H1 (cell line): ENCODE measurements around the gene NT5DC1. TPM values are rescaled to one million over a fixed set of nuclear protein-coding genes. Genes with fewer than 3 reads are reported as not detected.

Experiments used
- CTCF ChIA-PET: fragments of 300-600 bp; sonication (Branson Sonifier 250); formaldehyde crosslinking; loops from one replicate; lab custom pipeline; 2021; ENCODE audit not compliant: partially characterized antibody; lab: Charles Lee
- POLR2A ChIA-PET: fragments of 300-600 bp; sonication (Branson Sonifier 250); formaldehyde crosslinking; loops from one replicate; lab custom pipeline; 2021; ENCODE audit warnings: inconsistent platforms; ENCODE audit not compliant: partially characterized antibody; lab: Charles Lee
- DNase-seq, 2 experiments: peaks; one replicate each; pipeline versions ENCODE4 v3.0.0 to v3.0.0-alpha.2; 2010 to 2022; ENCODE audit warnings: low spot score in 2 of 2, low read depth in 1 of 2, mixed read lengths in 1 of 2
- FAIRE-seq: peaks from 2 replicates; lab custom pipeline; 2011; peaks lifted over from hg19 to GRCh38; lab: Jason Lieb, UNC
- H2AFZ ChIP-seq: 2 replicates; pipeline ENCODE4 v1.8.1; 2012; ENCODE audit warnings: low read length, inconsistent platforms
- H2AK5ac ChIP-seq: 2 replicates; pipeline ENCODE4 v1.6.1; 2013; ENCODE audit warnings: low read depth, low read length
- H2BK120ac ChIP-seq: replicated peaks from 2 replicates; pipeline ENCODE3; 2013; ENCODE audit warnings: low read depth, low read length, inconsistent platforms
- H2BK12ac ChIP-seq: 2 replicates; pipeline ENCODE4 v1.6.1; 2013; ENCODE audit warnings: low read depth, low read length
- H2BK15ac ChIP-seq: 2 replicates; pipeline ENCODE4 v1.6.1; 2013; ENCODE audit warnings: low read length
- H2BK20ac ChIP-seq: 2 replicates; pipeline ENCODE4 v1.6.1; 2013; ENCODE audit warnings: low read length
- H2BK5ac ChIP-seq: 2 replicates; pipeline ENCODE4 v1.6.1; 2013; ENCODE audit warnings: low read depth, low read length
- H3K14ac ChIP-seq: 2 replicates; pipeline ENCODE4 v1.6.1; 2013; ENCODE audit warnings: inconsistent platforms; ENCODE audit not compliant: insufficient read length
- H3K18ac ChIP-seq: 2 replicates; pipeline ENCODE4 v1.6.1; 2013; ENCODE audit warnings: low read length; ENCODE audit errors: extremely low read depth
- H3K23ac ChIP-seq: 2 replicates; pipeline ENCODE4 v1.6.1; 2013; ENCODE audit warnings: inconsistent platforms; ENCODE audit not compliant: insufficient read length
- H3K23me2 ChIP-seq: 2 replicates; pipeline ENCODE4 v1.6.1; 2013; ENCODE audit warnings: low read depth, low read length
- H3K27ac ChIP-seq: 2 replicates; pipeline ENCODE4 v1.6.1; 2011; ENCODE audit warnings: low read depth, low read length, inconsistent platforms
- H3K27me3 ChIP-seq, 4 experiments: replicated peaks in 1 of 4; 1 replicate in 1 of 4; 2 replicates in 3 of 4; pipeline versions ENCODE4 v1.6.1 to v1.8.1; 2011 to 2013; ENCODE audit warnings: low read length in 3 of 4, mild to moderate bottlenecking in 3 of 4, inconsistent platforms in 2 of 4, mixed read lengths in 2 of 4, moderate library complexity in 1 of 4; ENCODE audit not compliant: control insufficient read depth in 3 of 4, insufficient read depth in 3 of 4; ENCODE audit errors: extremely low read depth in 1 of 4
- H3K36me3 ChIP-seq, 4 experiments: 2 replicates each; pipeline versions ENCODE4 v1.6.1 to v1.8.1; 2011 to 2013; ENCODE audit warnings: mild to moderate bottlenecking in 4 of 4, low read length in 3 of 4, moderate library complexity in 2 of 4, control low read depth in 1 of 4, inconsistent platforms in 1 of 4; ENCODE audit not compliant: insufficient read depth in 4 of 4, control insufficient read depth in 2 of 4
- H3K4ac ChIP-seq: replicated peaks from 2 replicates; pipeline ENCODE3; 2013; ENCODE audit warnings: low read length, low read depth, mixed read lengths, inconsistent platforms; ENCODE audit not compliant: insufficient read length
- H3K4me1 ChIP-seq, 4 experiments: replicated peaks in 1 of 4; 1 replicate in 1 of 4; 2 replicates in 3 of 4; pipeline versions ENCODE4 v1.6.1 to v1.8.1; 2011 to 2013; ENCODE audit warnings: low read length in 3 of 4, inconsistent platforms in 2 of 4, mixed read lengths in 1 of 4; ENCODE audit not compliant: insufficient read depth in 4 of 4, control insufficient read depth in 3 of 4
- H3K4me2 ChIP-seq, 2 experiments: 2 replicates each; pipeline versions ENCODE4 v1.6.1 to v1.8.1; 2011 to 2013; ENCODE audit warnings: low read depth in 2 of 2, low read length in 2 of 2, control low read depth in 1 of 2, inconsistent platforms in 1 of 2, mild to moderate bottlenecking in 1 of 2; ENCODE audit not compliant: insufficient read depth in 1 of 2
- H3K4me3 ChIP-seq, 4 experiments: fragments of 200-600, 300-600 bp in 1 of 4; sonication (generic), shearing (Covaris generic), sonication (Bioruptor Twin) in 1 of 4; 2 replicates each; pipeline versions ENCODE4 v1.5.1 to v1.8.1; 2011 to 2016; ENCODE audit warnings: low read length in 4 of 4, low read depth in 3 of 4, control low read depth in 2 of 4, inconsistent platforms in 2 of 4, mild to moderate bottlenecking in 2 of 4, mixed read lengths in 1 of 4, moderate library complexity in 1 of 4; ENCODE audit not compliant: insufficient read depth in 2 of 4; ENCODE audit errors: extremely low read depth in 1 of 4
- H3K56ac ChIP-seq: replicated peaks from 2 replicates; pipeline ENCODE3; 2013; ENCODE audit warnings: low read depth, mild to moderate bottlenecking, mixed read lengths, low read length, inconsistent platforms; ENCODE audit not compliant: insufficient read length
- H3K79me1 ChIP-seq: 2 replicates; pipeline ENCODE4 v1.6.1; 2013; ENCODE audit warnings: low read depth, low read length, control low read depth
- H3K79me2 ChIP-seq, 2 experiments: 2 replicates each; pipeline versions ENCODE4 v1.6.1 to v1.8.1; 2012 to 2013; ENCODE audit warnings: low read length in 2 of 2, mild to moderate bottlenecking in 2 of 2, inconsistent platforms in 1 of 2; ENCODE audit not compliant: insufficient read depth in 2 of 2, control insufficient read depth in 1 of 2
- H3K9ac ChIP-seq, 4 experiments: replicated peaks in 1 of 4; 1 replicate in 1 of 4; 2 replicates in 3 of 4; pipeline versions ENCODE4 v1.6.1 to v1.8.1; 2011 to 2013; ENCODE audit warnings: low read depth in 3 of 4, low read length in 3 of 4, control low read depth in 2 of 4, mild to moderate bottlenecking in 2 of 4, moderate library complexity in 2 of 4, inconsistent platforms in 1 of 4; ENCODE audit errors: extremely low read depth in 1 of 4
- H3K9me3 ChIP-seq, 2 experiments: 2 replicates each; pipeline versions ENCODE4 v1.6.1 to v1.8.1; 2012 to 2013; ENCODE audit warnings: mild to moderate bottlenecking in 2 of 2, moderate library complexity in 2 of 2, control low read depth in 1 of 2, inconsistent platforms in 1 of 2, low read depth in 1 of 2, low read length in 1 of 2, mixed read lengths in 1 of 2; ENCODE audit not compliant: insufficient read depth in 2 of 2
- H4K20me1 ChIP-seq, 2 experiments: replicated peaks in 1 of 2; 2 replicates each; pipeline versions ENCODE3 to v1.8.1; 2011 to 2013; ENCODE audit warnings: inconsistent platforms in 2 of 2, low read length in 2 of 2, mild to moderate bottlenecking in 1 of 2; ENCODE audit not compliant: insufficient read depth in 2 of 2, control insufficient read depth in 1 of 2
- H4K5ac ChIP-seq: 2 replicates; pipeline ENCODE4 v1.6.1; 2013; ENCODE audit warnings: low read length, low read depth, mixed read lengths, inconsistent platforms; ENCODE audit not compliant: insufficient read length
- H4K8ac ChIP-seq: 2 replicates; pipeline ENCODE4 v1.8.0; 2013; ENCODE audit warnings: mild to moderate bottlenecking, moderate library complexity, low read length, inconsistent platforms; ENCODE audit not compliant: insufficient read depth; ENCODE audit errors: extremely low read depth
- H4K91ac ChIP-seq: replicated peaks from 2 replicates; pipeline ENCODE3; 2013; ENCODE audit warnings: low read length, mixed read lengths, inconsistent platforms; ENCODE audit not compliant: insufficient read length
- ASH2L ChIP-seq: fragments of 200-600, 300-600 bp; sonication (generic); IDR thresholded peaks from one replicate; pipeline ENCODE4 v1.7.1; 2017; ENCODE audit warnings: low read length
- BRCA1 ChIP-seq: IDR thresholded peaks from 2 replicates; pipeline ENCODE4 v1.6.1; 2012; ENCODE audit warnings: low read depth, low read length, improper control_type of control experiment
- HDAC6 ChIP-seq: IDR thresholded peaks from one replicate; pipeline ENCODE4 v1.7.1; 2012; ENCODE audit warnings: low read depth, mild to moderate bottlenecking, inconsistent platforms, low read length, moderate library complexity
- POLR2A ChIP-seq, 2 experiments: IDR thresholded peaks; 1 replicate in 1 of 2; 2 replicates in 1 of 2; pipeline ENCODE4 v1.6.1; 2011; ENCODE audit warnings: low read depth in 2 of 2, low read length in 2 of 2, mild to moderate bottlenecking in 2 of 2; ENCODE audit errors: control extremely low read depth in 1 of 2
- RBBP5 ChIP-seq: IDR thresholded peaks from 2 replicates; pipeline ENCODE4 v1.7.1; 2012; ENCODE audit warnings: low read depth, mild to moderate bottlenecking, inconsistent platforms, low read length, moderate library complexity, borderline replicate concordance
- TAF7 ChIP-seq: optimal IDR thresholded peaks from 2 replicates; pipeline ENCODE3; 2011; ENCODE audit warnings: low read depth, mild to moderate bottlenecking, inconsistent platforms, low read length, moderate library complexity, borderline replicate concordance
- WGBS, 2 experiments: shearing (Covaris generic) in 1 of 2; methylation state at CpG; one replicate each; pipeline versions ENCODE4 v1.1.6 to v1.1.7; 2013 to 2015; ENCODE audit warnings: low lambda C conversion rate in 2 of 2, mixed read lengths in 2 of 2, inconsistent platforms in 1 of 2, low coverage in 1 of 2, missing lambda C conversion rate in 1 of 2; ENCODE audit not compliant: insufficient replicate concordance in 2 of 2, insufficient coverage in 1 of 2, insufficient read length in 1 of 2; ENCODE audit errors: extremely low coverage in 1 of 2, missing lambda C conversion rate in 1 of 2; 5-methylcytosine and 5-hydroxymethylcytosine counted together
- polyA plus RNA-seq, 7 experiments: library from polyadenylated mRNA; depleted of rRNA in 3 of 7; stranded (reverse) in 5 of 7; unstranded in 2 of 7; fragments of >200 nt in 5 of 7; fragments of 200-250 nt in 2 of 7; gene quantifications; 1 replicate in 5 of 7; 2 replicates in 1 of 7; 4 replicates in 1 of 7; pipeline versions ENCODE4 v1.2.1 to v1.2.3, GENCODE V29; 2011 to 2013; ENCODE audit warnings: missing spikeins in 2 of 7, mixed read lengths in 2 of 7
- total RNA-seq: library from RNA; stranded (reverse); fragmentation: NEBNext Ultra II Directional; extraction: Animal tissue kit (Norgen Biotek cat#: 25700); gene quantifications from 2 replicates; pipeline ENCODE4 v1.2.1, GENCODE V29; 2021

NT5DC1 gene
- total and polyA plus RNA-seq, 2 of the 8 experiments (the other 6 are each of a cell fraction or from before 2014, with no cell fraction given) = 25.3 to 72.7 TPM

DNA sequence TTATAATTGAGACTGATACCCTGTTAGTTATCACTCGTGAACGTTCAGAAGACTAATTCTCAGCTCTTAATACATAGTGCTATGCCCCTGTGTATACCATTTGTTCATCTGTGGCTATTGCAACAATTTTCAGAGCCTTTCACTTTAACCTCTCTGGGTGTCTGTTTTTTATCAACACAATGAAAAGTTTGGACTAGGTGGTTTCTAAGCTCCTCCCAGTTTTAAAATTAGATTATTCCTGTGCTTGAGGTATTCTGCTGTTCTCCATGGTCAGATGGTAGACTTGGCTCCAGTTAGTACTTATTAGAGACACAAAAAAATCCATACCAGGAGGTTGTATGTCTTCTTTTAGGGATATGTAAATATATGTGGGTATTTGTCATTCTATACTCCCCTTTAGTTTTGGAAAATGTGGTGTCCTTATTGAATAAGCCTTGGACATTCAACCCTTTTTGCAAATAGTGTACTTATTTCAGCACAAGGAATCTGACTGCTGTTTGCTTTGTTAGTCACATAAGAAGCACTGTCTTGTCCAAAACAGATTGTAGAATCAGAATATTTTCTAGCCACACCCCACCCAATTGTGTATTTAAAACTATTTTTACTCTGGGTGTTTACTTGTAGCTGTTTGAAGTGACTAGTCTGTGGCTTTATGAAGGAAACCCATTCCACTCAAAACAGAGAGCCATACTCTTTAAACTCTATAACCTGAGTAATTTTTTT is 27.3 kb downstream of the NT5DC1 start:
- no peak for FAIRE-seq
- no peaks in the 10 kb centered on the region for H3K79me1 ChIP-seq

More for the DNA sequence above, 27.3 kb downstream of the NT5DC1 start:
- no peak overlapping the region for H3K4ac ChIP-seq
- no peak overlapping the region for H3K23ac ChIP-seq
- no peak overlapping the region for H3K27ac ChIP-seq
- no peak overlapping the region for H4K5ac ChIP-seq
- H3K56ac ChIP-seq = no peak overlapping the region
- H3K4me2 ChIP-seq = no peak overlapping the region
- H4K20me1 ChIP-seq = no peaks in the 10 kb centered on the region
- POLR2A ChIA-PET = no interaction called here
- no peaks in the 10 kb centered on the region for H3K79me2 ChIP-seq
- H3K9me3 ChIP-seq = no peaks in the 10 kb centered on the region
- WGBS, 2 experiments = 98% methylated on average over 2 of the region's 2 CpGs; no CpG with 5 or more reads in 1 of the 2 experiments
- CTCF ChIA-PET = interaction anchor here (1.2 to 2.1 kb wide), 2 partner anchors 13 to 16 kb away, joined by 3 to 9 read pairs; no protein-coding TSS in a partner anchor
- no peak overlapping the region for H3K4me3 ChIP-seq
- DNase-seq = no peak
- peaks cover 0 to 4% (median 0%) of the 10 kb centered on the region in 4 experiments; a peak in 3 of 8 replicates for H3K36me3 ChIP-seq
- H2BK120ac ChIP-seq = no peak overlapping the region
- H3K14ac ChIP-seq = no peak overlapping the region
- H4K8ac ChIP-seq = no peak overlapping the region
- no peak for TF ChIP-seq POLR2A (IDR thresholded peaks at IDR 0.05; ENCODE audit: control extremely low read depth in 1 of 2, low read depth in 2 of 2, low read length in 2 of 2)
- no peak for TF ChIP-seq BRCA1
- no peak for TF ChIP-seq RBBP5
- TF ChIP-seq HDAC6 = no peak
- no peak for TF ChIP-seq TAF7
- no peak for TF ChIP-seq ASH2L
- H3K18ac ChIP-seq = no peak overlapping the region
- H3K23me2 ChIP-seq = no peaks in the 10 kb centered on the region
- no peaks in the 10 kb centered on the region for H3K27me3 ChIP-seq
- H4K91ac ChIP-seq = no peak overlapping the region
- H3K9ac ChIP-seq = no peak overlapping the region
- no peak overlapping the region for H2BK15ac ChIP-seq
- no peak overlapping the region for H2BK12ac ChIP-seq
- no peak overlapping the region for H2BK5ac ChIP-seq
- no peak overlapping the region for H2BK20ac ChIP-seq
- peaks cover 0 to 2% (median under 1%) of the 10 kb centered on the region in 4 experiments; a peak in 2 of 7 replicates for H3K4me1 ChIP-seq
- H2AFZ ChIP-seq = no peak overlapping the region
- H2AK5ac ChIP-seq = no peak overlapping the region
